Fibroblast of lung (primary cell): ENCODE data around the gene EFCAB7.

Experiments used
- EZH2 ChIP-seq: IDR thresholded peaks from 2 replicates; pipeline ENCODE4 v1.5.1; 2012; ENCODE audit warnings: low read length, control low read depth, mild to moderate bottlenecking; ENCODE audit errors: missing control alignments
- TF ChIP-seq, protein P1 (sequence below), 2 donors: IDR thresholded peaks in 1 of 2; conservative IDR thresholded peaks in 1 of 2; 1 replicate in 1 of 2; 2 replicates in 1 of 2; pipeline ENCODE4 v1.5.1; 2011 to 2012; ENCODE audit warnings: low read length in 2 of 2, control low read depth in 1 of 2, inconsistent platforms in 1 of 2, low read depth in 1 of 2, mild to moderate bottlenecking in 1 of 2

DNA sequence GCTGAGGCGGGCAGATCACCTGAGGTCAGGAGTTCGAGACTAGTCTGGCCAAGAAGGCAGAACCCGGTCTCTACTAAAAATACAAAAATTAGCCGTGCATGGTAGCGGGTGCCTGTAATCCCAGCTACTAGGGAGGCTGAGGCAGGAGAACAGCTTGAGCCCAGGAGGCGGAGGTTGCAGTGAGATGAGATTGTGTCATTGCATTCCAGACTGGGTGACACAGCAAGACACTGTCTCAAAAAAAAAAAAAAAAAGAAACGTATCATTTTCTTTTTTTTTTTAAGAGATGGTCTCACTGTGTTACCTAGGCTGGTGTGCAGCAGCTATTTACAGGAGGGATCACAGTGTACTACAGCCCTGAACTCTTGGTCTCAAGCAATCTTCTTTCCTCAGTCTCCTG is 47.6 kb upstream of the EFCAB7 start:
- TF ChIP-seq, protein P1, sequence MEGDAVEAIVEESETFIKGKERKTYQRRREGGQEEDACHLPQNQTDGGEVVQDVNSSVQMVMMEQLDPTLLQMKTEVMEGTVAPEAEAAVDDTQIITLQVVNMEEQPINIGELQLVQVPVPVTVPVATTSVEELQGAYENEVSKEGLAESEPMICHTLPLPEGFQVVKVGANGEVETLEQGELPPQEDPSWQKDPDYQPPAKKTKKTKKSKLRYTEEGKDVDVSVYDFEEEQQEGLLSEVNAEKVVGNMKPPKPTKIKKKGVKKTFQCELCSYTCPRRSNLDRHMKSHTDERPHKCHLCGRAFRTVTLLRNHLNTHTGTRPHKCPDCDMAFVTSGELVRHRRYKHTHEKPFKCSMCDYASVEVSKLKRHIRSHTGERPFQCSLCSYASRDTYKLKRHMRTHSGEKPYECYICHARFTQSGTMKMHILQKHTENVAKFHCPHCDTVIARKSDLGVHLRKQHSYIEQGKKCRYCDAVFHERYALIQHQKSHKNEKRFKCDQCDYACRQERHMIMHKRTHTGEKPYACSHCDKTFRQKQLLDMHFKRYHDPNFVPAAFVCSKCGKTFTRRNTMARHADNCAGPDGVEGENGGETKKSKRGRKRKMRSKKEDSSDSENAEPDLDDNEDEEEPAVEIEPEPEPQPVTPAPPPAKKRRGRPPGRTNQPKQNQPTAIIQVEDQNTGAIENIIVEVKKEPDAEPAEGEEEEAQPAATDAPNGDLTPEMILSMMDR (conservative IDR thresholded peaks at IDR 0.05 in 1 of 2, IDR thresholded peaks at IDR 0.05 in 1 of 2; ENCODE audit: low read depth in 1 of 2, low read length in 2 of 2) = no peak
- TF ChIP-seq EZH2 = no peak
